Ovary (tissue), 3 donors: ENCODE measurements around the gene R3HDM2.

Experiments used
- POLR2A ChIP-seq: fragments of 450-650 bp; IDR thresholded peaks from one replicate; pipeline ENCODE4 v1.6.1; 2017; ENCODE audit warnings: antibody characterized with exemption, mild to moderate bottlenecking, moderate library complexity
- TF ChIP-seq, protein P1 (sequence below), 3 donors: fragments of 450-650 bp in 2 of 3; fragments of 200-600 bp in 1 of 3; IDR thresholded peaks; one replicate each; pipeline versions ENCODE4 v1.5.1 to v1.8.0; 2016 to 2022; ENCODE audit warnings: antibody characterized with exemption in 3 of 3, mild to moderate bottlenecking in 1 of 3
- donor health status: DM: no; HTN: no; CAD: no.

DNA sequence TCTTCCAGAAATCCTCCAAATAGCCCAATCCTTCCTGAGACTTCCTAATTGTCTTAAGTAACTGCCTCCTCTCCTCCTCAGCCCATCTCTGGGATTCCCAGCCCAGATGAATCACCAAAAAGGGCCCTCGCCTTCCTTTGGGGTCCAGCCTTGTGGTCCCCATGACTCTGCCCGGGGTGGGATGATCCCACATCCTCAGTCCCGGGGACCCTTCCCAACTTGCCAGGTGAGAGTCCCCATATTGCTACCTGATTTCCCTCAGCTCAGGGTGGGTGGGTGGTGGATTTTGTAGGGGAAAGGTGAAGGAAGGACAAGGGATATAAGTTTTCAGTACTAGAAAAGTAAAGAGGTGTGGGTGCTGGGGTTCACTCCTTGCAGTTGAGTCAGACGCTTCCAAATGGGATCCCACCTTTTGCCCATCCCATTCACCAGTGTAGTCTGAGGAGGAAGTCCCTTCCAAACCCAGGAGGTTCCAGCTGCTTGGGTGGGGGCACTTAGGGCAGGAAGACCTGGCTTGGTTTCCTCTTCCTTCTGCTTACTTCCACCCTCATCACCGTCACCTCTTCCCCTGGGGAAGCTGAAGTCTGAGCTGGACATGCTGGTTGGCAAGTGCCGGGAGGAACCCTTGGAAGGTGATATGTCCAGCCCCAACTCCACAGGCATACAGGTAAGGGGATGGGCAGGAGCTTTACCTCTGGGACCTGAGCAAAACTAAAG is 34.3 kb upstream of the R3HDM2 start:
- TF ChIP-seq, protein P1, sequence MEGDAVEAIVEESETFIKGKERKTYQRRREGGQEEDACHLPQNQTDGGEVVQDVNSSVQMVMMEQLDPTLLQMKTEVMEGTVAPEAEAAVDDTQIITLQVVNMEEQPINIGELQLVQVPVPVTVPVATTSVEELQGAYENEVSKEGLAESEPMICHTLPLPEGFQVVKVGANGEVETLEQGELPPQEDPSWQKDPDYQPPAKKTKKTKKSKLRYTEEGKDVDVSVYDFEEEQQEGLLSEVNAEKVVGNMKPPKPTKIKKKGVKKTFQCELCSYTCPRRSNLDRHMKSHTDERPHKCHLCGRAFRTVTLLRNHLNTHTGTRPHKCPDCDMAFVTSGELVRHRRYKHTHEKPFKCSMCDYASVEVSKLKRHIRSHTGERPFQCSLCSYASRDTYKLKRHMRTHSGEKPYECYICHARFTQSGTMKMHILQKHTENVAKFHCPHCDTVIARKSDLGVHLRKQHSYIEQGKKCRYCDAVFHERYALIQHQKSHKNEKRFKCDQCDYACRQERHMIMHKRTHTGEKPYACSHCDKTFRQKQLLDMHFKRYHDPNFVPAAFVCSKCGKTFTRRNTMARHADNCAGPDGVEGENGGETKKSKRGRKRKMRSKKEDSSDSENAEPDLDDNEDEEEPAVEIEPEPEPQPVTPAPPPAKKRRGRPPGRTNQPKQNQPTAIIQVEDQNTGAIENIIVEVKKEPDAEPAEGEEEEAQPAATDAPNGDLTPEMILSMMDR (IDR thresholded peaks at IDR 0.05), result no peak
- TF ChIP-seq POLR2A, result no peak
